HG03439 (cell line): ENCODE measurements around the gene WDR48.

Source experiments
- ATAC-seq: cut with Tn5 transposase; IDR thresholded peaks from one replicate; pipeline ENCODE4 v1.9.1; 2021; ENCODE audit warnings: mild to moderate bottlenecking, moderate library complexity; ENCODE audit not compliant: unreplicated experiment

Gene WDR48

DNA sequence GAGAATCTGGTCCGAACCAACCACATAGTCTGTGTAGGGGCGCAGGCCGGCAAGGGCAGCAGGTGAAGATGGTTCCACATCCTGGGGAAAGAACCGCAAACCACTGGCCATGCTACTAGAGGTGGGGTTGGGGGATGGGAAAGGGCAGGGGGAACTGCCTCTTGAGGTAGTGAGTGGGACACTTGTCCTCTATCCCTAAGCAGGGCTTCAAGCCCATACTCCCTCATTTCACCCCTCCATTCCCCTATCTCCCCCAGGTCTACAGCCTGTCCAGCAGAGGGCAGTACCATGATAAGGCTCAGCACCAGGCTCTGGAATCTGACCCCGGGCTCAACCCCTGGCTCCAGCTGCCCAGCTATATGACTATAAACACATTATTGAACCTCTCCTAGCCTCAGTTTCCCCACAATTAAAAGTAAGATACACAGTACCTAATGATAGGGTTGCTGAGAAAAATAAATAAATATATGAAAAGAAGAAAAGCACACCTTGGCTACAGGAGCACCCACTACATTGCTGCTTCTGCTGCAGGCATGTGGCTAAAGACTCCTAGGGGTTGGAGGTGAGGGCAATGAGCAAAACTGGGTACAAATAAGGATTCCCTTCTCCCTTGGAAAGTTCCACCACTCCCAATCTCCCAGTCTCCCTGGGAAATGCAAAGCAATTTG is 49.3 kb downstream of the WDR48 start:
- no peak for ATAC-seq

DNA sequence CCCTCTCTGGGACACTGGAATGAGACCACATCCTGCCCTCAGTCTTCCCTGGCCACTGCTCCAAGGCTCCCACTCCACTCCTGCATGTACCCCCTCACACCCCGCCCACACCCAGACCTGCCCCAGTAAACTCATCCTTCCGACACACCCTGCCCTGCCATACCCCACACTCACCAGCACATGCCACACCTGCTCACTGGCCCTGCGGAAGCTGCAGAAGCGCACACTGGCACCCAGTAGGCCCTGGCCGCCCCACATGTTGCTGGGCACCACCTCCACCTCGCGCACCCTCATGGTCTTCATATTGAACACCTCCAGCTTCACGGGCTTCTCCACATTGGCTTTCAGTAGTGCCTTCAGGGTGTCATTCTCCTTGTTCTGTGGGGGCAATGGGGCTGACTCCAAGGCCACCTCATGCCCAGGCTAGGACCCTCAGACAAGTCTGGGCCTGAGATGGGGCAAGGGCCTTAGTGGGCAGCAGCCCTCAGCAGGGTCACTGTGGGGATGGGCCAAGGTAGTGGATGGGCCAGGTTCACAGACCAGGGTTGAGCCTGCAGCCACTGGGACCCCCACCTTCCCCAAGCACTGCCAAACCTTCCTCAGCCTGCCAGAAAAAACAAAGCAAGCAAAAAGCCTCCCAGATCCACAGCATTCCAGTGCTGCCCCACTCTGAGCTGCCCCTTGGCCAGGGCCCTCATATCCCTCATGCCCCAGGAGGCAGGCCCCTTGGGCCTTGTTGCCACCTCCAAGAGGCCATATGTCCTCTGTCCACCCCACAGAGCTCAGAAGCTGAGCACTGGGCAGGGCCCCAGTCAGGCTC is 50.9 kb downstream of the WDR48 start:
- no peak for ATAC-seq

- no peak for ATAC-seq
These were observed 51.5 kb downstream of the WDR48 start for GRCh38 chr3:39103324-39103693.

DNA sequence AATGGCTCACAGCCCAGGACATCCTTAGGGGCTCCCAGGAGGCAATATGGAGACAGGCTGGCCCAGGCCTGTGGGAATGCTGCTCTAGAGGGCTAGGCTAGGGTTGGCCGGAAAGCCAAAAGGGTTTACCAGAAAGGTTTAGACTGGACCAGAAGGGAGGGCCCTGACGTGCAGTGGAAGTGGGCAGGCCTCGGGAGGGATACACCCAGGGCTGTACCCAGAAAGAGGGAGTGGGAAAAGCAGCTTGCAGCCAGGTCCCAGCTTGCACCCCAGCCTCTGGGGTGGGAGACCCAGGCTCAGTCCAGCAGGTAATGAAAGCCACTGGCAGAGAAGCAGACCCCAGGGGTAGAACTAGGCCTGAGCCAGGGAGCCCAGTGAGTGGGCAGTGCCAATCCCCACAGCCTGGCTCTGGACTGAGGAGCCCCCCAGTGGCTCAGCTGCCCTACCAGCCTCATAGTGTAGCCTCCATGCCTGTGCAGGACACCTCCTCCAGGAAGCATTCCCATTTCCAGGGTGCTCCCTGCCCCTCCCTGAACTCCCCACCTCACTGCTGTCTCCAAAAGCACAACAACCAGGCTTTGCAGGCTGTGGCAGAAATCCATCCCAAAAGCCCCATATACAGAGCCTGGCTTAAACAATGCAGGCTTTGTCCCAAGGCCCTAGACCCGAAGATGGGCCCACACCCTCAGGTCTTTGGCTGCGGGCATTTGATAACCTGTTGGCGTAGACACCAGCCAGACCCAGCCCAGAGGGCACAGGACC is 52.2 kb downstream of the WDR48 start:
- ATAC-seq: no peak

DNA sequence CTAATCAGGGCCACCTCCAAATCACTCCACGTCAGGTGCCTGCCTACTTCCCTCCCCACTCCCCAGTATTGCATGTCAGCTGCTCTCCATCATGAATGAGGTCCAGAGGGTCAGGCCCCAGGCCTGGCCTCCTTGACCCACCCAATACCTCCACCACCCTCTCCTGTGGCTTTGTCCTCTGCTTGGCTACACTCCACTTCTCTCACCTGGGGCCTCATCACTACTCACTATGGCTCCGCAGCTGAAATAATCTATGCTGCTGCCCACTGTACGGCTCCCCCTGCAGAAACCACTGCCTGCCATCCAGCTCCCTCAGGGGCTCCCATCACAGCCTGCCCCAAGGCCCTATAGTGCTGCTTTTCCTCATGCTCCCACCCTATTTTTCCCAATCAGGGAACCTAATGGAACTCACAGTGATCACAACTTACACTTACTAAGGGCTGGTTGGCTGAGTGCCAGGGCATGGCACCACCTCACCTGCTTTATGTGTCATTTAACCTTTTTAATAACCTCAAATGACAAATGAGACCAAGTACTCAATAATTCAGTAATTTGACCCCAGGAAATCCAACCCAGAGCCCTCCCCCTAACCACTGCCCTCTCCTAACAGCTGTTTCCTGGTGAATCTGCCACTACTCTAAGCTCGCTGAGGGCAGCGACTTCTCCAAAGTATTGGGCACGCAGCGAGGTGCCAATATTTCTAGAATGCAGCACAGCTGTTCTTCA is 53.3 kb downstream of the WDR48 start:
- no peak for ATAC-seq

DNA sequence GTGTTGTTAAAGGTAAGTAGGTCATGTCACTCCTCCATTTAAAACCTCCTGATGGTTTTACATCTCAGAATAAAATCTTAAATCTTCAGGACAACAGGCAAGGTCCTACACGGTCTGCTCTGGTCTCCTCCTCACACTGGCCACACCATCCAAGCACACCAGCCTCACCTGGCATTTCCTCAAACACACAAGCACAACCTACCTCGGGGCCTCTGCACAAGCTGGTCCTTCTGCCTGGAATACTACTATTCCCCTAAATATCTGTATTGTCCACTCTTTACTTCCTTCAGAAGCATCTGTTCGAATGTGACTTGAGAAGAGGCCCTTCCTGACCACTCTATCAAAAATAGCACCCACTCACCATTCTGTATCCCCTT is 53.9 kb downstream of the WDR48 start:
- no peak for ATAC-seq

DNA sequence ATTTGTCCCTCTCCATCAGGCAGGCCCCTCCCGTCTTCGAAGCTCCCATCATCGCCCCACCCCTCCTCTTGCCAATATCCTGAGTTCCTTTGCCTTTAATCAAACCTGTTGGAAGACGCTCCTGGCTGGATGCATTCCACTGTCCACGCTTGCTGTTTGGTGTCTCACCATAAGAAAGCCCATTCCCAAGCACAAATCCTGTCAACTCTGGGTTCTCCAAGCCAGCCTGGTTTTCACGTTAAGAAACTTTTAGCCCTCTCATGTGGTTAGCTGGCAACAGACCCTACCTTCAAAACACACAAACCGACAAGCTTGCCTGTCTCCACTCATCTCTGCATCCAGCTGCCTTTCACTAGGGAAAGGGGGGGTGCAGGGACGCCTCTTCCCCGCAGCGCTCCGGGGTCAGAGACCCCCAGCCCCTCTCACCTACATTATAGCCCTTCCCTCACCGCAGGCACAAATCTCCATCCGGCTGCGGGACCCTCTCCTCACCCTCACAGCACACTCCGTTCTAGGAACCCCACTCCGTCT is 54.5 kb downstream of the WDR48 start:
- no peak for ATAC-seq

GRCh38 chr3:39106851-39107387 is 55.1 kb downstream of the WDR48 start:
- peak; percentile 1 for ATAC-seq

- peak; percentile 70 for ATAC-seq
These were observed 55.8 kb downstream of the WDR48 start, which contains the start of the genes GORASP1 and TTC21A for GRCh38 chr3:39107388-39108199. GORASP1 (minus strand) TSS chr3:39107627; CDS start chr3:39107541, 86 bp downstream. TTC21A (plus strand) TSS chr3:39107680; CDS start chr3:39107838, 158 bp downstream.

- peak; percentile 57 for ATAC-seq
These were observed 56.4 kb downstream of the WDR48 start for GRCh38 chr3:39108200-39108710.

DNA sequence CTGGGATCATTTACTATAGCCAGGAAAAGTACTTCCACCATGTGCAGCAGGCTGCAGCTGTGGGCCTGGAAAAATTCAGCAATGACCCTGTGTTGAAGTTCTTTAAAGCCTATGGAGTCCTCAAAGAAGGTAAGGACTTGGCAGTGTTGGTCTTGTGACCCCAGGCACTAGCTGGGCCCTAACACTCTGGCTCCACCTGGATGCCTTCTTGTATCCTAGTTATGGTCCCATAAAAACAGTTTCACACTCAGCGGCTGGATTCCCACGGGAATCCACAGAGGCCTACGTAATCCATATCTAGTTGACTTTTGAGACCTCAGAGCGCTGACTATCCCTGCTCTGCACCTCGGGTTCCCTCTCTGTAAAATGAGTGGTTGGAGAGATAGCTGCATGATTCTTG is 57.3 kb downstream of the WDR48 start:
- no peak for ATAC-seq

DNA sequence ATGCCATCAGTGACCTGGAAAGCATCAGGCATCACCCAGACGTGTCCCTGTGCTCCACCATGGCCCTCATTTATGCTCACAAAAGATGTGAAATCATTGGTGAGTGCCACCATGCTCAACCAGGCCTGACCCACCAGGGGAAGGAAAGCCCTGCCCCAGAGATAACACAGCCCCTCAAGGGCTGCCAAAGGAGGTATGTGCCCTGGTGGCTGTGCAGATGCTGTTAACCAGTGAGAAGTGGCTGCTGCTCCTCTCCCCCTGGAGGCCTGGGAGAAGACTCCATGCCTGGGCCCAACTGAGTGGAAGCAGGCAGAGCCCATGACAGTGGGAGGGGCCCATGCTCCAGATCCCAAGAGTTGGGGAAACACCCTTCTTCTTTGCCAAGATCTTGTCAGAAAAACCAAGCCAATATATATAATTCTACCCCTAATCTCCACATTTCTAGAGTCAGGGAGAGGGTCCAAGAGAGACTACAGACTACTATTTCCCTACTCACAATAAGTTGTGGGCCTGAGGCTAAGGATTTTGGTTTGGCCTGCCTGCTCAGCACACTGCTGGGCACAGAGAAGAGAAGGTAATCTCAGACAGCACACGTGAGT is 58.3 kb downstream of the WDR48 start:
- no peak for ATAC-seq

- ATAC-seq: no peak
These were observed 60.3 kb downstream of the WDR48 start for GRCh38 chr3:39112113-39112512.

- ATAC-seq: no peak
These were observed 60.7 kb downstream of the WDR48 start for GRCh38 chr3:39112535-39112934.

- no peak for ATAC-seq
These were observed 61.5 kb downstream of the WDR48 start for GRCh38 chr3:39113291-39113690.

DNA sequence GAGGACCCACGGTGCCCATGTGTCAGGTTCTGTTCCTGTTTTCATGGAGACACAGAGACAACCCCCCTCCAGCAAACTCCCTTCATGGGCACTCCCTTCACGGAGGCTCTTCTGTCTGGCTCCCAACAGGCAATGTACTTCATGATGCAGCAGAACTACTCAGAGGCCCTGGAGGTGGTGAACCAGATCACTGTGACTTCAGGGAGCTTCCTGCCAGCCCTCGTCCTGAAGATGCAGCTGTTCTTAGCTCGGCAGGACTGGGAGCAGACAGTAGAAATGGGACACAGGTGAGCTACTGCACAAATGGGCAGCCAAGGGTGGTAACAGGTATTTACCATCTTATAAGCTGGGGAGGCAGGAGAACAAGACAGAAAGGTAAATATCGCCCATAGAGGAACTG is 62.6 kb downstream of the WDR48 start:
- no peak for ATAC-seq

DNA sequence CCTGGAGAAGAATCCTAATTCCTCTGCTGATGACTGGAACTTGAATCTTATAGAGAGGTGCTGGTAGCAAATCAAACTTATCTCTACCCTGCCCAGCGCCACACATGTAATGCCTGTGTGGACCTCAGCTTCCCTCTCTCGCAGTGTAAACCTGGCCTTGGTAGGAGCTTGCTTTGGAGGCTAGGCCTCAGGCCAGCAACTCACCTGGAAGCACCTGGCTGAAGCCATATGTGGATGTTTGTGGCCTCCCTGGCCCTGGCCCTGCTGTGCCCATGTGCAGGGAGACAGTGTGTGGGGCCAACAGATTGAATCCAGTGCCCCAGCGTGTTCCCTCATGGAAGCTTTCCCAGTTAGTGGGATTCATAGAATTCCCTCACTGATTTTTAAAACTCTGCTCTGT is 64.1 kb downstream of the WDR48 start:
- ATAC-seq: no peak

- no peak for ATAC-seq
These were observed 66.3 kb downstream of the WDR48 start for GRCh38 chr3:39118079-39118478.
